ENCODE measurements around the gene RAPGEF3.

RAPGEF3 gene

DNA sequence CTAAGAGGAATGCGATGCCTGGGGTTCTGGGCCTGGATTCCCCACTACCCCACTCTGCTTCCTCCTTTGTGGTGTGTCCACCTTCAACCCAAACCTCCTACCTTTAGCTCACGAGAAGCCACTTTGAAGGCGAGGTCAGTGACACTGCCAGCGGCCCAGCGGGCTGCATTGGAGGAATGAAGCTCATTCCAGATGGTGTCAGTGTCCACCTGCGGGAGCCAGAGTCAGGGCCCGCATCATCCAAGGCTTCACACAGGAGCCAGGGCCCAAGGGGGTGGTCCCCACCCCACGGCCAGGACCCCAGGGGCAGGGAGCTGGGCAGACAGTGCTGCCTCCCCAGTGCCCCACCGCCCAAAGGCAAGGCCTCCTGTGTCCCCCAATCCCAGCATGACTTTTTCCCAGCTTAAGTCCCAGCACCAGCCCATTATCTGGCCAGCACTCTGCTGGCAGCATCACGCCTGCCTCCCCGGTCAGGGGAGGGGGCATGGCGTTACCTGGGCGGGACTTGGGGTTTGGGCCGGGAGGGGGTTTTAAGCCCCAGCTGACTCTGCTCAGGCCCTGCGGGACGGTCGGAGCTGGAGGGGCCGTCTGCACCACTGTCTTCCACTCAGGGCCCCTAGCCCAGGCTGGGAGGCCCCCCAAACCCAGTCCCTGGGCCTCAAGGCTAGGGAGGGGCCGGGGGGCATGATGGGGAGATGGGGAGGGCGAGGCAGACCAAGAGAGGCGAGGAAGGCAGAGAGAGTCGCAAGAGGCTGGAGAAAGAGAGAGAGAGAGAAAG, 31.2 kb upstream of the RAPGEF3 start:
- no peak for DNase-seq

DNA sequence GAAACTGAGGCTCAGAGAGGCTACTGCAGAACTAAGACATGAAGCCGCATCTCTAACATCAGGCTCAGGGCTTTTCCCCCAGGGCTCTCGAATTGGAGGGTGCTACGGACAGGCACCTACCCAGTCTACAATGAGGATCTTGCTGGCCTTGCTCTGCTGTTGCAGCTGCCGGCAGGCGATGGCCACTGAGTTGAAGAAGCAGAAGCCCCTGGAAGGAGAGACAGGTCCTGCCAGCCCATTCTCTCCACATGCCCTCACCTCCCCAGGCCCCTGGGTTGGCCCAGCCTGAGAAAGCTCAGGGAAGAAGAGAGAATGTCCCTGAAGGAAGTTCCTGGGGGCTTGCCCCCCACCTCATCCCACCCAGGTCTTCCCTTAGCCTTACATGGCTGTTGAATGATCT, 30.5 kb upstream of the RAPGEF3 start:
- DNase-seq = no peak

DNA sequence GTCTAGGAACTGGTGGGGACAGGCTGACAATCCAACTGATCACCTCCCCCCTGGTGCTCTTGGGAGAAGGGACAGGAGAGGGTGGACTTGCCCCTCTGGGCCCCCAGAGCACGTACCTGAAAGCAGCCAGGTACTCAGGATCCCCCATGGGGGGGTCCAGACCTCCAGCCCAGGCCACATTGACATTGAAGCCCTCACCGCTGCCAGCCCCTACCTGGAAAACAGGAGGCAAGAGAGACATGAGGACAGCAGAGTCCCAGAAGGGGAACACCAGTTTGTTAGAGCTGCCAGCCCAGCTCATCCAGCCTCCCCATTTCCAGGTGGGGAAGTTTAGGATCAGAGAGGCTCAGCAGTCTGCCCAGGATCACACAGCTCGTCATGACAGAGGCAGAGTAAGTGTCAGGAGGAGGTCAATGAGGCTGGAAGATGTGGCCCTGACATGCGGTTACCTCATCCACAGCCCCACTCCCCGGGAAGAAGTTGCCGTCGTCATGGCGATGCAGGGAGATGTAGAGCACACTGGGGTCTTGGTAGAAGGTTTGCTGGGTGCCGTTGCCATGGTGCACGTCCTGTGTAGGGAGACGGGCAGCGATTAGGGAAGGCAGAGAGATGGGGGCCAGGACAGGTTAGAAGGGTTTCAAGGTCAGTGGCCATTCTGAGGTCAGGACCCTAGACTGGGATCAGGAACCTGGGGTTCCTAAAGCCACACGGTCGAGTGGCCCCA, 29.1 kb upstream of the RAPGEF3 start:
- no peak for DNase-seq

DNA sequence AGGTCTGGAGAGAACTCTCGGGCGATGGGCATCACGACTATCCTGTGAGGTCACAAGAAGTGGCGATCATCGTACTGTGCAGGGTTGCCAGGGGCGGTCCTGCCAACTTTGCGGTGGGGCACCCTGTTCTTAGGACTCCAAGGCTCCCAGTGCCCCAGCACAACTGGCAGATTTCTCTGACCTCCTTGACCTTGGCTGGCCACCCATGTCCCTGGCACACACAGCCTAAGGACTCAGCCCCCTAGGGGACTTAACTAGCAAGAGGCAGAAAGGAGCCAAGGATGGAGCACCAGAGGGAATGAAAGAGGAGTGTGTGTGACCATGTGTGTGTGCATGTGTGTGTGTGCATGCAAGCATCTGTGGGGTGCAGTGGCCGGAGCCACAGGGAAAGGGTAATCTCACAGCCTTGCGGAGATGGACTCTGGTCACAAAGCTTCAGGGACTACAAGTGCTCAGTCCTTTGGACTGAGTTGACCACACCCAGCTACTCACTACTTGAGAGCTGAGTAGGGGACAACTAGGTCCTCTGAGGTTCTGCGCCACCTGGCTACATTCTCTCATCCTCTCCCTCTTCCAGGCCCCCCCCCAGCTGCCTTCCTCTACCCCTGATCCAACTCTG, 28.1 kb upstream of the RAPGEF3 start:
- DNase-seq = no peak

DNA sequence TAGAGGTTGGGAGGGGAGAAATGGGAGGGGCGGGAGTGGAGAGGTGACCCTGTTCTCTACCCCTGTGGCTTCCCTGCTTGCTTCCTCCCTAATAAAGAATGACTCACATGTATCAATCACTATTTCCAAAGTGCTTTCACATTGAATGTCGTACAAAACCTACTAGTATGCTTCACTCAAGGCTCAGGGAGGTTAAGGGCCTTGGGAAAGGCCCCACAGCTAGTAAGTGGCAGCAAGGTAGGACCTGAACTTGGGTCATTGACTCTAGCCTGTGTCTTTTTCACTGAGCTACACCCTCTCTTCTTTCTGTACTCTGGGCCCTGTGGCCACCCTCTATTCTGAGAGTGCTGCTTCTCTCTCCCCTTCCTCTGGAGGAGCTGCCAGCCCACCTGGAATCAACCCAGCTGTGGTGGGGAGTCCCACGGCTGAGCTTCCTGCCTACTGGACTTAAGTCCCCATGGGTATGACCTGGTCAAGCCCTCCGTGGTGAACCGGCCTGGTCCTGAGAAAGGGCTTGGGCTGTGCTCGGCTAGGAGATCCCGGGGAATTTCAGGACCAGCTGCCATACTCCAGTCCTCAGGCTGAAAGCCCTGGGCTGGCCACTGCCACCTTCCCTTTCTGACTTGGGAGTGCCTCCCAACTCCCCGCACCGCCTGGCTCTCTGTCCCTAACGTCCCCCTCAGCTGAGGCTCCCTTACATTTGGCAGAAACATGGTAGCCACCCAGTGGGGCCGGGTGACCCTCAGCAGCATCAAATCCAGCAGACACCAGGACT, 27.4 kb upstream of the RAPGEF3 start:
- no peak for DNase-seq

DNA sequence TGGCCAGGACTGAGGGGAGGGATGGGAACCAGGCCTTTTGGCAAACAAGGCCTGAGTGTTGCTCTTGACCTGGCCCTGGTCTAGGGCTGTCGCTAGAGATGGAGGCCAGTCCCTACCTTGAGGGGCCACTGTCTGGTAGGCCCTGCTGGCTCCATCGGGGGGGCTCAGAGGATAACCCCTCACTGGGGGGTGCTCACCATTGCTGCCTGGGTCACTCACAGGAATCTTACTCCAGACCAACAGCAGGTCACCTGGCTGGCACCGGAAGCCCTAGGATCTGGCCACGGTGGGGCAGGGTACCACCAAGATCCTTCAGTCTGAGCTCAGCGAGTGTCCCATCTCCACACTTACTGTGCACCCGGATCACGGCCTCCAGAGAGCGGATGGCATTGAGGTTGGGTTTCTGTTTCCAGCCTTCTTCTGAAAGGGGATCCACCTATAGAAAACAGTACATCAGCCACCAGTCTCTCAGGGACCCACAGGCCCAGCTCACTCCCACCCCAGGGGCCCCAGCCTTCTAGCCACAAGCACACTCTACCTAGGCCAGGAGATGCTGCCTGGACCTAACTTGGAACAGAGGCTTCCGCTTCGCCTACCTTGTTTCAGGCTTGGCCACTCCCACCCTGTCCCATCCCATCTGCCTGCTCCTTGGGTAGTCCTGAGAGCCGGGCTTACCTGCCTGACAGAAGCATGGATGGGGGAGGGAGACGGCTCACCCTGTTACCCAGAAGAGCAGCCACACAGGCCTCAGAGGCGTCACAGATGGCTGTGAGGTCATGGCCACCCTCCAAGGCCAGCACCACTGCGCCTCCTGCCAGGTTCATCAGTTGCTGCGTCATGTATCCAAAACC, 26.6 kb upstream of the RAPGEF3 start:
- no peak for DNase-seq

DNA sequence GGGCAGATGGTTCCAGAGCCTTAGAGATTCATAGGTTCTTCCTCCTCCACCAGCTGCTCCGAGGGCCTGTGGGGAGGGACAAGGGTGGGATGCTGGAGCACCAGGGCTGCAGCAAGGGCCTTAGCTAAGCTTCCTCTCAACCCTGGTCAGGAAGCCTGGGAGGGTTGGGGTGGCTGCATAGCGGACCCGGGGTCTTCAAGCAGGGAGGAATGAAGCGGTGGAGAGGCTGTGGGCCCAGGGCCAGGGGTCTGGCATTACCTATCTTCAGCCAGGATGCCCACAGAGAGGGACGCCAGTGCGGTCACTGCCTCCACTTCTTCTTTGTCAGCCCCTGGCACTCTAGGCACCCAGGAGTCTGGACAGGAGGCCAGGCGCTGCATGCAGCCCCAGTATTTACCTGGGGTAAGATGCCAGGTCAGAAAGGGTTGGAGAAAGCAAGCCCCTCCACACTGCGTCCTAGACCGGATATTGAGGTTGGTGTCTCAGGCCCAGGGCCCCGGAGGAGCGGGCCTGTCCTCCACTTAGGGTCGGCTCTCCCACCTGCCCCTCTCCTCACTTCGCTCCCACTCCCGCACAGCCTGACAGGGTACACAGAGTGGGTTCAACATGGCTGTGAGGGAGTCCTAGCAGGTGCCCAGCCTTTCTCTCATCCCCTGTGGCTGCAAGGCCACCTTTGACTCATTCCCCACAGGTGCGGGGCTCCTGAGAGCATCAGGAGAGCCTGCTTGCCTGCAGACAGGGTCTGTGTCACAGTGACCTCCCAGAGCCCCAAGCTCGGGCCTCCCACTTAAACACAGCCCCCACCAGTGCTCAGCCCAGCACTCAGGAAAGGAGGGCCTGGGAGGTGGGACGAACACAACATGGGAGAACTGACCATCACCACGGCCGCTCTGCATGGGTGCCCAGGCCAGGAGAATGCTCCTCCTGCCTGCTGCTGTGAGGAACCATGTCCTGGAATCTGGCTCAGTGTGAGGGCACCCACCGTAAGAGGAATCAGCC, 25.4 kb upstream of the RAPGEF3 start:
- DNase-seq = no peak

DNA sequence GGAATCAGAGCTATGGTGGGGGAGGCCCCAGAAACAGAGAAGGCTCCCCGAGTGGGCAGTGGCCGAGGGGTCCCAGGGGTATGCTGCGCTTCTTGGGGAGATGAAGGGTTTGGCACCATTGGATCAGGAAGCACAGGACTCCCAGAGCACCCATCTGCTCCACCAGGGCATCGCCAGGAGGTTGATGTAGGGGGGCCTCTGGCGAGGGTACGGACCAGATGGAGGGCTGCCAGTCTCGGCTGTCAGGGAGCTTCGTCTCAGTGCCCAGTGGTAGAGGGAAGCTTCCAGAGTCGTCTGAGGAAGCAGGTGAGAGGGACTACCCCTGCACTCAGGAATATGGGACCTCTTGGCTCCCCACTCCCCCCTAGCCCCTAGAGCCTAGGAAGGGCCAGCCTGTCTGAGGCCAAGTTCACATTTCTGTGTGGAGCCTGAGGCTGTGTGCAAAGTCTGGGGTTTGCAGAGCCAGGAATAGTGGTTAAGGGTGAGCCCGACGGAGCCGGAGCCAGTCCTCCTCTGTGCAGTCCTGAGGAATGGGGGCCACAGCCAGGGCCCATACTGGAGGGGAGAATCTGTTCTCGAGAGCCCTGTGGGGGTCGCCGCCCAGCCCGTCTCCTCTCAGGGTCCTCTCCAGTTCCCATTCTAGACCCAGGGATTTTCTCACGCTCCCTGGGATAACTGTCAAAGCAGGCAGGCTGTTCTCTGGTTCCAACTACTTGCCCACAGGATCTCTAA, 24.5 kb upstream of the RAPGEF3 start:
- no peak for DNase-seq

DNA sequence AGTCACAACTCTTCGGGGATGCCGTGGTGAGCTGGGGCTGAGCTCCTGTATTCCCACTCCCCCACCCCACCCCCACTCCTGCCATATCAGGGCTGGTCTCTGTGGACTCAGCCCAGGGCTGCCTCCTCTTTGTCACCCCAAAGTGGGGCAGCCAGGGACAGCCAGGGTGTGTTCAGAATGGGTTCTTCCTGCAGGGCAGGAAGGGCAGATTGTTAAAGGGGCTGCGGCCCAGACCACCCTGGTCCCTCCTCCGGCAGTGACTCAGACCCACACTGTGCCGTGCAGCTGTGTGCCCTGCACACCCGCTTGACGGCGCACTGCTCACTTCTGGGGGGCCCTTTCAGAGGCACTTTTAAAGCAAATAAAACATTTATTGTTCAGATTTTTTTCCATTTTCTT, 23.7 kb upstream of the RAPGEF3 start:
- no peak for DNase-seq

DNA sequence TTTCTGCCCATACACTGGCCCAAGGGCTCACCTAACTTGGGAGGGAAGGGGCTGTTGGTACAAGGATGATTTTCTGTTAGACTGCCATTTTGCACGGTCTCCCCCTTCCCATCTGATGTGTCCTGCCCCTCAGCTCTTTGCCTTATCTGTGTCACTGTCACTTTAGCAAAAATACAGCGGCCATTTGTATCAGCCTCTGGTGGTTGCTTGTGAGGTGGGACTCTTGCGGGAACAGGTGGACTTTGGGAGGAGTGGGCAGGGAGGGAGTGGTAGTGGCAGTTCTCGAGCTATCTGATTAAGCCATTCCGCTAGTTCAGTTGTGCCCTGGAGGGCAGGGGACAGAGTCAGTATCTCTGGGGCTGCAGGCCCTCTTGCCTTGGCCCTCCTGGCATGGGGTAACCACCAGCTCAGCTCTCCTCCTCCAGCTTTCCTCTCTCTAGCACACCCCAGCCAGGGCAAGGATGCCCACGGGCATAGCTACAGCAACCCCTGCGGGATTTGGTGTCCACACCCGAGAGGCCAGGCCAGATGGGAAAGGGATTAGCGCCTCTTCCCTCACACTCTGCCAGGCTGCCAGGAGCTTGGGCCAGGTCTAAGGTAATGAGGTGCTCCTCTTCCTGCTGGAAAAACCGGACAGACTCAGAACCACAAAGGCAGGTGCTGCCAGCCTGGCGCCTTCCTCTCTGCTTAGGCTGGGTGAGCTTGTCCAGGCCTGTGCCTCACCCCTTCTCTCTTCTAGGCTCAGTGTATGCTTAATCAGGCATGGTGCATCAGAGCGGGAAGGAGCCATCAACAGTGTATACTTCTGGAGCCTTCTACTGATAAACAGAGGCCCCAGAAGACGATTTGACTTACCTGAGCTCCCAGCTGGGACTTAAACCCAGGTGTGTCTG, 23.0 kb upstream of the RAPGEF3 start:
- no peak for DNase-seq

DNA sequence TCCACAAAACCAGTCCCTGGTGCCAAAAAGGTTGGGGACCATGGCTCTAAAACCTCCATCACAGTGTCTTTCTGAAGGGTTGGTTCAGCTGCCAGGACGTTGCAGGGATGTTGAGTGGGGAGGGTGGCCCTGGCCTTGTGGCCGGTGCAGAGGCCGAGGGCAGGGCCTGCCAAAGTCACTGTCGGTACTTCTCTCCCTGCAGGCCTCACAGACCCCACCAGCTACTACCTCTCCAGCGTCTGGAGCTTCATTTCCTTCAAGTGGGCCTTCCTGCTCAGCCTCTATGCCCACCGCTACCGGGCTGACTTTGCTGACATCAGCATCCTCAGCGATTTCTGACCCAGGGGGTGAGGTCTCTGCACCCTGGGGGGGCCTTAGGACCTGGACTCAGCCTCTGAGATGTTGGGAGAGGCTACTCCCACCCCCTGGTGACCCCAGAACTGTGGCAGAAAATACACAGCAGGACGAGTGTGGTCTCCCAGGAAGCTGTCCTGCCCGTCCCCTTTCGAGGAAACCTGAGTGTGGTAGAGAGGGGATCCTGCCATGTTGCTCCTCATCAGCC, 21.3 kb upstream of the RAPGEF3 start:
- no peak for DNase-seq

DNA sequence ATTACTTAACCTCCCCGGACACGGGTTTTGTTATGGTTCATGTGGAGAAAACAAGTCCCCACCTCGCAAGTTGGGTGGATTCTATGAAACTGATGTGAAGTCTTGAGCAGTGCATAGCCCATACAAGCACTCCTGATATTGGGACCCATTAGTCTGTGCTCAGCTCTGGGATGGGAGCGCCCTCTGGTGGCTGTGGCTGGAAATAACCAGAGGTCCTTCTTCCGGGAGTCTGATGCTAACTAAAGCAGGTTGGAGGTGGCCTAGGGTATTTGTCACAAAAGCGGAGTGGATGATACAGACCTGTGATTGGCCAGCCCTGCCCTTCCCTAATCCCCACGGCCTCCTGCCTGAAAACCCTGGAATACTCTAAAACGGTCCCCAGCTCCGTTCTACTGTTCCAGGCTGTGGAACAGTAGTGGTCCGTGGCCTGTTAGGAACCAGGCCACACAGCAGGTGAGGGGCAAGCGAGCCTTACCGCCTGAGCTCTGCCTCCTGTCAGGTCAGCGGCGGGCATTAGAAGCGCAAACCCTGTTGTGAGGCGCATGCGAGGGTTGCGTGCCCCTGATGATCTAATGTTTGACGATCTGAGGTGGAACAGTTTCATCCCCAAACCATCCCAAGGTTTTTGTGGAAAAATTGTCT, 20.7 kb upstream of the RAPGEF3 start:
- peak; percentile 93 for DNase-seq

DNA sequence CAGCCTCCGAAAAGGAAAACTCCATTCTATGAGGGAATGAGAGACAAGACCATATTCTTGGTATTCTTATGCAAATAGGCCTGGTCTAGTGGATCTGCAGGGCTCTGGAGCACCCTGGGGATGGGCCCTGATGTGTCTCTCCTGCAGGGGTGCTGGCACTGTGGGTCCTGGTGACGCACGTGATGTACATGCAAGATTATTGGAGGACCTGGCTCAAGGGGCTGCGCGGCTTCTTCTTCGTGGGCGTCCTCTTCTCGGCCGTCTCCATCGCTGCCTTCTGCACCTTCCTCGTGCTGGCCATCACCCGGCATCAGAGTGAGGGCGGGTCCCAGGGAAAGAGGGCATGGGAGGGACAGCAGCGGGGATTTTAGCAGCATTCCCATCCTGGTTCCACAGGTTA, 20.2 kb upstream of the RAPGEF3 start:
- no peak for DNase-seq

DNA sequence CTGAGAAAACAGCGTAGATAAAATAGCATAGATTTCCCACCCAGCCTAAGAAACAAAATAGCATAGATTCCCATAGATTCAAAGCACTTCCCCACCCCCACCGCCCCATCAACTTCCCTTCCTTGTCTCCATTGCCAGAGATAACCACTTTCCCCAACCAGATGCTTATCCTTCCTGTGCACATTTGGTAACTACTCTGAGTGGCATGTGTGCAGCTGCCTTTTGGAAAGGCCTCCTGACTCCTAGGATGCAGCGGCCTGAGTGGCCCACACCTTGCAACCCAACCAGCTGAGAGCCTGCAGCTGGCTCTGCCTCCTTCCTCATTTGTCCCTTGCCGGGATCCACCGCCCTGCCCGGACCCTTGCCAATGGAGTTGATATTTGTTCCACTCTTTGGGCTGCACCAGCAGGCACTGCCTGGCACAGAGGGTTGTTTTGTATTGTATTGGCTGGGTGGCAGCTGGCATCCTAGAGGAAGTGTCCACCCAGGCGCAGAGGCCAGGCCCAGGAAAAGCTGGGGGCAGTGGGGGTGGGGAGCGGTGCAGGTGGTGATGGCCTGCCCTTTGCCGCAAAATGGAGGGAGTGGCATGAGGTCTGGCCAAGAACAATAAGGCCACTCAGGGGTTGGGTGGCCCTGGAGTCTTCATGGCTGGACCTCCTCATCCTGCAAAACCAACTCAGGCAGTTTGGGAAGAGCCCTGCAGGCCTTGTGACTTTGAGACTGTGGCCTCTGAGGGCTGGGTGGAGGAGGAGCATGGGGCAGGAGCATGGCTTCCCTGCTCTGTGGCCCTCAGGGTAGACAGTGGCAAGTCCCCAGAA, 19.3 kb upstream of the RAPGEF3 start:
- no peak for DNase-seq

DNA sequence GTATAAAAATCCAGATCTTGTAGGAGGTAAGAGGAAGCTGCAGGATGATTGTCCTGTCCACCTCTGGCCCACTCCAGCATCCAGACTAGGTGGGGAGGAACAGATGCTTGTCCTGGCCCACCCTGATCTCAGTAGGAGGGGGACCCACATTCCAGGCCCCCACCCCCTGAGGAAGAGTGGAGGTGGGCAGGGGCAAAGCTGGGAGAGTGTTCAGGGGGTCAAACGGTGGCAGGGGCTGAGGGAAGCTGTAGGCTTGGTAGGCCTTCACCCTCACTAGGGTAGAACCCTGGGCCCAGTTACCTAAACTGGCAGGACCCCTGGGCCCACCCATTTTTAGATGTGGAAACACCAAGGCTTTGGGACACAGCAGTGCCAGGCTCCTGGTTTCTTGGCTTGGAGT, 18.5 kb upstream of the RAPGEF3 start:
- DNase-seq = no peak

DNA sequence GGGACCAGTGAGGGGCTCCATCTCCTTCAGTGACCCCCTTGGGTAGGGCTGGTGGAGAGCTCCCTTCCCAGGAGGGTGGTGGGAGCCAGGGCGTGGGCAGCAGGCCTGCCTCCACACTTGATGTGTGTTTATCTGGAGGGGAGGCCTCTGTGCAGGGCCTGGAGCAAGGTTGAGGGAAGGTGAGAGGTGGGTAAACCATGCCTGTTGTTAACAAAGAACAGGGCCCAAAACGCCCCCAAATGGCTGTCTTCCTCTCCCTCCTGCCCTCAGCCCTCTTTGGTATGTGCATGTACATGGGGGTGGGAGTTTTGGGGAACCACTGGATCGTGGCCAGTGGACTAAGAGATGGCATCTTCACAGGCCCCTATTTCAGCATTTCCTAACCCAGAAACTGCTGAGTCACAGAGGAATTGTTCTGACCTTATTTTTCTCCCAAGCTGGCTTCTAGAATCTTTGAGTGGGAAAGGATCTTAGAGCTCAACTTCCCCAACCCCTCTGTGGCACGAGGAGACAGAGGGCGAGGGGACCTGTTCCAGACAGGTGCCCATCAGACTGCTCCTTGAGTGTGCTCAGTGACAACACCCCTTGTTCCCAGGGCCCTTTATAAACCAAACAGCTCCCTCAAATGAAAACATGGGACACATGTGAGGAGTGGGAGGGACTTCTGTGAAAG, 17.9 kb upstream of the RAPGEF3 start:
- DNase-seq = no peak
